GM23338 (cell line): ENCODE results near the gene TSPAN5. TPM values are rescaled to one million over a fixed set of nuclear protein-coding genes. Genes with fewer than 3 reads are reported as not detected.

ENCODE experiments used
- ATAC-seq: fragments of 200-7000 bp; cut with Tn5 transposase; 3 replicates; pipeline ENCODE4 v1.9.1; 2020
- DNase-seq: peaks from one replicate; pipeline ENCODE4 v3.0.0-alpha.2; 2015; ENCODE audit warnings: low spot score
- H2AFZ ChIP-seq: fragments of 200-600 bp; sonication (generic); 2 replicates; pipeline ENCODE4 v1.8.0; 2016; ENCODE audit warnings: antibody characterized with exemption, mild to moderate bottlenecking, moderate library complexity
- H3F3A ChIP-seq: fragments of 200-600 bp; sonication (generic); replicated peaks from 2 replicates; pipeline ENCODE4 v1.8.0; 2017; ENCODE audit warnings: antibody characterized with exemption, mixed run types, low read depth
- H3K27ac ChIP-seq: fragments of 200-600 bp; sonication (generic); 2 replicates; pipeline ENCODE4 v1.6.1; 2016; ENCODE audit warnings: low read depth
- H3K27me3 ChIP-seq: fragments of 200-600 bp; sonication (generic); 2 replicates; pipeline ENCODE4 v1.8.0; 2016; ENCODE audit warnings: mild to moderate bottlenecking, mixed run types, moderate library complexity; ENCODE audit not compliant: insufficient read depth
- H3K36me3 ChIP-seq: fragments of 200-600 bp; sonication (generic); 2 replicates; pipeline ENCODE4 v1.8.0; 2016; ENCODE audit warnings: mild to moderate bottlenecking; ENCODE audit not compliant: insufficient read depth
- H3K4me1 ChIP-seq: fragments of 200-600 bp; sonication (generic); 2 replicates; pipeline ENCODE4 v1.8.0; 2016; ENCODE audit warnings: mild to moderate bottlenecking, moderate library complexity; ENCODE audit not compliant: insufficient read depth
- H3K4me2 ChIP-seq: fragments of 200-600 bp; sonication (generic); 2 replicates; pipeline ENCODE4 v1.7.1; 2017; ENCODE audit warnings: mixed run types
- H3K4me3 ChIP-seq: fragments of 200-600 bp; sonication (generic); 2 replicates; pipeline ENCODE4 v1.6.1; 2016; ENCODE audit warnings: mixed run types
- H3K79me2 ChIP-seq: fragments of 200-600 bp; sonication (generic); replicated peaks from 2 replicates; pipeline ENCODE4 v1.8.0; 2017; ENCODE audit warnings: mild to moderate bottlenecking; ENCODE audit not compliant: insufficient read depth
- H3K9me2 ChIP-seq: fragments of 200-600 bp; sonication (generic); 2 replicates; pipeline ENCODE4 v1.8.0; 2017; ENCODE audit not compliant: insufficient read depth
- H4K20me1 ChIP-seq: fragments of 200-600 bp; sonication (generic); replicated peaks from 2 replicates; pipeline ENCODE4 v1.8.0; 2017; ENCODE audit warnings: mild to moderate bottlenecking; ENCODE audit not compliant: insufficient read depth
- H3K27ac Mint-ChIP-seq: 2 replicates; pipeline ENCODE4 v1.8.0; 2020; ENCODE audit warnings: inconsistent platforms, mild to moderate bottlenecking, moderate library complexity, mixed read lengths
- H3K27me3 Mint-ChIP-seq: 3 replicates; pipeline ENCODE4 v1.8.0; 2022; ENCODE audit warnings: low read depth, mild to moderate bottlenecking, moderate library complexity, mixed read lengths, inconsistent platforms; ENCODE audit not compliant: insufficient read depth, poor library complexity
- H3K36me3 Mint-ChIP-seq: 3 replicates; pipeline ENCODE4 v1.8.0; 2021; ENCODE audit warnings: low read depth, mild to moderate bottlenecking, inconsistent platforms, moderate library complexity, mixed read lengths
- H3K4me1 Mint-ChIP-seq: 3 replicates; pipeline ENCODE4 v1.8.0; 2020; ENCODE audit warnings: mild to moderate bottlenecking, inconsistent platforms, mixed read lengths
- H3K4me3 Mint-ChIP-seq: 3 replicates; pipeline ENCODE4 v1.8.0; 2021; ENCODE audit warnings: moderate library complexity, mild to moderate bottlenecking, inconsistent platforms, mixed read lengths
- H3K9me3 Mint-ChIP-seq: 3 replicates; pipeline ENCODE4 v1.8.0; 2020; ENCODE audit warnings: moderate library complexity, mild to moderate bottlenecking, inconsistent platforms, mixed read lengths
- CREB1 ChIP-seq: fragments of 250-450 bp; sonication (Bioruptor Pico); IDR thresholded peaks from 2 replicates; pipeline ENCODE4 v1.5.0; 2020; ENCODE audit warnings: low read depth, mild to moderate bottlenecking, moderate library complexity
- CTCF ChIP-seq, 2 experiments: fragments of 200-600 bp in 1 of 2; sonication (generic) in 1 of 2; conservative IDR thresholded peaks; 2 replicates each; pipeline versions ENCODE4 v1.5.1 to v1.6.1; 2016 to 2017; ENCODE audit warnings: antibody characterized with exemption in 2 of 2, low read depth in 2 of 2, mild to moderate bottlenecking in 2 of 2, moderate library complexity in 1 of 2
- ETS1 ChIP-seq: IDR thresholded peaks from 2 replicates; pipeline ENCODE4 v1.6.1; 2016; ENCODE audit warnings: antibody characterized with exemption
- EZH2 ChIP-seq: fragments of 200-600 bp; sonication (generic); IDR thresholded peaks from one replicate; pipeline ENCODE4 v1.8.0; 2017; ENCODE audit warnings: antibody characterized with exemption, mild to moderate bottlenecking, low read depth; ENCODE audit not compliant: unreplicated experiment
- EZH2phosphoT487 ChIP-seq: fragments of 200-600 bp; sonication (generic); IDR thresholded peaks from one replicate; pipeline ENCODE4 v1.8.1; 2018; ENCODE audit warnings: antibody characterized with exemption; ENCODE audit not compliant: unreplicated experiment
- JUNB ChIP-seq: IDR thresholded peaks from one replicate; pipeline ENCODE4 v1.6.1; 2016; ENCODE audit warnings: antibody characterized with exemption; ENCODE audit not compliant: unreplicated experiment
- NANOG ChIP-seq: IDR thresholded peaks from 2 replicates; pipeline ENCODE4 v1.6.1; 2016; ENCODE audit warnings: antibody characterized with exemption, borderline replicate concordance
- POLR2AphosphoS5 ChIP-seq: IDR thresholded peaks from 2 replicates; pipeline ENCODE4 v1.6.1; 2016; ENCODE audit warnings: antibody characterized with exemption, low read depth
- REST ChIP-seq: IDR thresholded peaks from one replicate; pipeline ENCODE4 v1.6.1; 2018; ENCODE audit warnings: antibody characterized with exemption; ENCODE audit not compliant: unreplicated experiment
- STAT1 ChIP-seq: IDR thresholded peaks from one replicate; pipeline ENCODE4 v1.6.1; 2016; ENCODE audit warnings: antibody characterized with exemption; ENCODE audit not compliant: unreplicated experiment
- ZNF114 ChIP-seq: fragments of 250-450 bp; sonication (Bioruptor Pico); IDR thresholded peaks from 2 replicates; pipeline ENCODE4 v1.5.0; 2020; ENCODE audit warnings: mild to moderate bottlenecking, moderate library complexity
- ZNF331 ChIP-seq: fragments of 250-450 bp; sonication (Bioruptor Pico); IDR thresholded peaks from 2 replicates; pipeline ENCODE4 v1.5.0; 2020; ENCODE audit warnings: low read depth, mild to moderate bottlenecking, moderate library complexity
- ZNF462 ChIP-seq: fragments of 250-450 bp; sonication (Bioruptor Pico); IDR thresholded peaks from 2 replicates; pipeline ENCODE4 v1.5.0; 2020; ENCODE audit warnings: mild to moderate bottlenecking, moderate library complexity
- polyA plus RNA-seq: library from polyadenylated mRNA; unstranded; fragments of >200 nt; fragmentation: Nextera tagmentation; extraction: Ambion mirVana; gene quantifications from 2 replicates; pipeline ENCODE4 v1.2.1, GENCODE V29; 2016
- total RNA-seq: library from RNA; depleted of rRNA; stranded (reverse); fragments of >200 nt; shearing (Covaris generic); gene quantifications from 2 replicates; pipeline ENCODE4 v1.2.3, GENCODE V29; 2014

Gene TSPAN5
- total and polyA plus RNA-seq, 2 experiments from 2014 or later: 18.6 to 21.5 TPM

GRCh38 chr4:98673978-98674377 is 15.6 kb upstream of the TSPAN5 start (continued):
- TF ChIP-seq REST: no peak
- no peak for TF ChIP-seq ZNF331 (CRISPR knock-in tag)
- TF ChIP-seq CREB1 (CRISPR knock-in tag): no peak
- TF ChIP-seq JUNB: no peak
- TF ChIP-seq STAT1: no peak
- no peak for TF ChIP-seq ZNF114 (CRISPR knock-in tag)

- peak overlapping the region; percentile 49; the same call in 1 of the 2 replicates for H2AFZ ChIP-seq
- no peak overlapping the region for H3K4me2 ChIP-seq
- no peak overlapping the region for H3K27ac ChIP-seq
- no peaks in the 10 kb centered on the region for H4K20me1 ChIP-seq
- H3K79me2 ChIP-seq: no peaks in the 10 kb centered on the region
- Mint-ChIP-seq H3K27ac (no peak overlapping the region), H3K4me3 (no peak overlapping the region), H3K27me3 (peaks cover 2% of the 10 kb centered on the region), H3K9me3 (no peaks in the 10 kb centered on the region), H3K36me3 (no peaks in the 10 kb centered on the region), H3K4me1 (peaks cover 24% of the 10 kb centered on the region; the same call in 2 of the 3 replicates)
- no peaks in the 10 kb centered on the region for H3K9me2 ChIP-seq
- no peak for DNase-seq
- no peaks in the 10 kb centered on the region for H3K27me3 ChIP-seq
- no peak overlapping the region for H3K4me3 ChIP-seq
- H3F3A ChIP-seq: no peaks in the 10 kb centered on the region
- no peak for ATAC-seq
- H3K36me3 ChIP-seq: no peaks in the 10 kb centered on the region
- H3K4me1 ChIP-seq: no peaks in the 10 kb centered on the region; the same call in 1 of the 2 replicates
- TF ChIP-seq ZNF462 (CRISPR knock-in tag) (no peak), CREB1 (CRISPR knock-in tag) (no peak), CTCF (conservative IDR thresholded peaks at IDR 0.05; ENCODE audit: low read depth in 2 of 2) (no peak), NANOG (no peak), POLR2AphosphoS5 (no peak), JUNB (no peak), EZH2phosphoT487 (no peak), EZH2 (no peak), ETS1 (no peak), ZNF331 (CRISPR knock-in tag) (no peak), ZNF114 (CRISPR knock-in tag) (no peak), STAT1 (no peak)
Observed at GRCh38 chr4:98673288-98673644, 14.9 kb upstream of the TSPAN5 start.
